ENCODE measurements around the gene TBX5.

Gene TBX5

DNA sequence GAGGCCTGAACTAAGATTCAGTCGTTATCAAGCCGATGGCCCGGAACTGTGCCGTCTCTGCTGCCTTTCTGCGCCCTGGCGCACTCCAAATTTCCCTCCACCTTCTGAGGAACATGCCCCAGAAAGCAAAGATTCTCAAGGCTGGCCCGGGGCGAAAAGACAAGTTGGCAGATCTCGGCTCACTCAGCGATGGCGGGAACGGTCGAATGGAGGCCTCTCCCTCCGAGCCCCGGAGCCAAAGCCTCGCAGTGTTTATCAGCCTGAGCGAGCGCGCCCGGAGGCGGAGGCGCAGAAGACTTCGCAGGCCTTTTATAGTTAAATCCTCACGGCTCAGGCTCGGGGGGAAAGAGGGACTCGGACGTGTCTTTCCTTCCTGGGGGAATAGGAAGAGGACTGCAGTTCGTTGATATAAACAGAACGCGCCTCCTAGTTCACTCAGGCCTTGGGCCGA lies 5.6 kb downstream of the TBX5 start:
- no peaks in the 10 kb centered on the region for H3K9me3 ChIP-seq (ENCODE audit: low read depth, low read length)
- no peak overlapping the region for H3K27ac ChIP-seq
- no peak overlapping the region for H3K9ac ChIP-seq (ENCODE audit: insufficient read length)
- TF ChIP-seq FOXP2 (optimal IDR thresholded peaks at IDR 0.05; ENCODE audit: control extremely low read depth, extremely low read length, insufficient read depth) (no peak), EZH2 (IDR thresholded peaks at IDR 0.05) (no peak), POLR2AphosphoS5 (IDR thresholded peaks at IDR 0.05; ENCODE audit: borderline replicate concordance, low read depth, low read length) (no peak)
- H3K4me3 ChIP-seq = no peak overlapping the region
- H3K36me3 ChIP-seq (ENCODE audit: insufficient read depth, low read length) = no peaks in the 10 kb centered on the region
- DNase-seq (ENCODE audit: low read depth, low spot score) = no peak

DNA sequence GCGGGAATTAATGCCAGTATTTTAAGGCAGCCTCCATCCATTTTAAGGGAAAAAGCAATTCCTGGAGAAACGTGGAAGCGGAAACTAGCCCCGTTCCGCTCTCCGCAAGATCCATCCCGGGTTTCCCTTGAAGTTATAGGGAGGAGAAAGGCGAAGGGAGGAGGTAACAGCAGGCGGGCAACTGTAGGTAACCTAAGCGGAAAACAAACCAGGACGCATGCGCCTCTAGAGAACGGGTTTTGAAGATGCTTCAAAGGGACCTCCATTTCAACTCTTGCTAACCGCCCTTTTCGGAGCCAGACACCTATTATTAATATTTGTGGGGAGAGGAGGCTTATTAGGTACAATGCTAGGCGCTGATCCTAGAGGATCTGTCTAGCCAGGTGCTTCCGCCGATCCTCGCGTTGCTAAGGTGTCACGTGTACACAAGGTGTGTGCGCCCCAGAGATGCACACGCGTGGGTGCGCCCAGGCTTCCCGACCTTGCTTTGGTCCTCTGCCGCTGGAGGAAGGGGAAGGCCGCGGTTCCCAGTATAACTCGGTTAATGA lies 6.2 kb downstream of the TBX5 start:
- no peak for TF ChIP-seq EZH2 (IDR thresholded peaks at IDR 0.05)
- TF ChIP-seq POLR2AphosphoS5 (IDR thresholded peaks at IDR 0.05; ENCODE audit: borderline replicate concordance, low read depth, low read length) = no peak
- no peak for TF ChIP-seq FOXP2 (optimal IDR thresholded peaks at IDR 0.05; ENCODE audit: control extremely low read depth, extremely low read length, insufficient read depth)

DNA sequence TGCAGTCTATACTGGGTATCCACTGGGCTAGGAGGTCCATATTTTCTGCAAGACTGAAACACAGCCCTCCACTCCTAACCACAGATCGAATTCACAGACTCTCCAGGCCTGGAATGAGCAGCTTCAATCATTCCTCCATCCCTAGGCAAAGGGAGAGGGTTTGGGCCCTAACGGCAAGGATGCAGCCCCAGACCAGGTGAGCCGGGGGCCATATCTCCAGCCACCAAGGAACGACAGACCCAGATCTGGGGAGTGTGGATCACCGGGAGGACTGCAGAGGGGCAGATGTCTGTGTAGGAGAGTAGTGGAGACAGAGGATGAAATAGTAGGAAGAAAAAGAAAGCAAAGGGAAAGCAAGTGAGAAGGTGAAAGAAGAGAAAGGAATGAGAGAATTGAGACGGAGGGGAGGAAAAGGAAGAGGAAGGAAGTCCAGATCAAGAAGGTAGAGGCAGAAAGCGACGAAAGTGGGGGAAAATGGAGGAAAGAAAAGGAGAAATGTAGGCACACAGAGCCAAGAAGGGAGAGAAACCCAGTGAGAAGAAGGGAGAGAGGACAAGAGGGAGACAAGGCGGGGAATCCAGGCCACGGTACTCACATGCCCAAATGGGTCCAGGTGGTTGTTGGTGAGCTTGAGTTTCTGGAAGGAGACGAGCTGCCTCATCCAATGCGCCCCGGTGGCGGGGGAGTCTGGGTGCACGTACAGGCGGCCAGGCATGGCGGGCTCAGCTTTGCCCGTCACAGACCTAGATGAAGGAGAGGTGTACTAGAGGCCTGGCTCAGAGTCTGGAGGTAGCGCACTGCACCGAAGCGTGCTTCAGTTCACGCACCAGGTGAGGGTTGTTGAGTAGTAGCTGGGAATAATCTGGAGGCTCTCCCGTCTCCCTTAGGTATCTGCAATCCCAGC lies 7.7 kb downstream of the TBX5 start:
- Histone ChIP-seq H3K36me3 (ENCODE audit: insufficient read depth, low read length) (no peaks in the 10 kb centered on the region), H3K4me3 (no peak overlapping the region), H3K27ac (no peak overlapping the region), H3K9ac (ENCODE audit: insufficient read length) (no peak overlapping the region), H3K9me3 (ENCODE audit: low read depth, low read length) (no peaks in the 10 kb centered on the region)
- no peak for DNase-seq (ENCODE audit: low read depth, low spot score)
- no peak for TF ChIP-seq POLR2AphosphoS5 (IDR thresholded peaks at IDR 0.05; ENCODE audit: borderline replicate concordance, low read depth, low read length)
- no peak for TF ChIP-seq EZH2 (IDR thresholded peaks at IDR 0.05)
- no peak for TF ChIP-seq FOXP2 (optimal IDR thresholded peaks at IDR 0.05; ENCODE audit: control extremely low read depth, extremely low read length, insufficient read depth)

More for the DNA sequence above, 6.2 kb downstream of the TBX5 start:
- Histone ChIP-seq H3K36me3 (ENCODE audit: insufficient read depth, low read length) (no peaks in the 10 kb centered on the region), H3K27ac (no peak overlapping the region), H3K9ac (ENCODE audit: insufficient read length) (no peak overlapping the region), H3K9me3 (ENCODE audit: low read depth, low read length) (no peaks in the 10 kb centered on the region), H3K4me3 (no peak overlapping the region)
- no peak for DNase-seq (ENCODE audit: low read depth, low spot score)

DNA sequence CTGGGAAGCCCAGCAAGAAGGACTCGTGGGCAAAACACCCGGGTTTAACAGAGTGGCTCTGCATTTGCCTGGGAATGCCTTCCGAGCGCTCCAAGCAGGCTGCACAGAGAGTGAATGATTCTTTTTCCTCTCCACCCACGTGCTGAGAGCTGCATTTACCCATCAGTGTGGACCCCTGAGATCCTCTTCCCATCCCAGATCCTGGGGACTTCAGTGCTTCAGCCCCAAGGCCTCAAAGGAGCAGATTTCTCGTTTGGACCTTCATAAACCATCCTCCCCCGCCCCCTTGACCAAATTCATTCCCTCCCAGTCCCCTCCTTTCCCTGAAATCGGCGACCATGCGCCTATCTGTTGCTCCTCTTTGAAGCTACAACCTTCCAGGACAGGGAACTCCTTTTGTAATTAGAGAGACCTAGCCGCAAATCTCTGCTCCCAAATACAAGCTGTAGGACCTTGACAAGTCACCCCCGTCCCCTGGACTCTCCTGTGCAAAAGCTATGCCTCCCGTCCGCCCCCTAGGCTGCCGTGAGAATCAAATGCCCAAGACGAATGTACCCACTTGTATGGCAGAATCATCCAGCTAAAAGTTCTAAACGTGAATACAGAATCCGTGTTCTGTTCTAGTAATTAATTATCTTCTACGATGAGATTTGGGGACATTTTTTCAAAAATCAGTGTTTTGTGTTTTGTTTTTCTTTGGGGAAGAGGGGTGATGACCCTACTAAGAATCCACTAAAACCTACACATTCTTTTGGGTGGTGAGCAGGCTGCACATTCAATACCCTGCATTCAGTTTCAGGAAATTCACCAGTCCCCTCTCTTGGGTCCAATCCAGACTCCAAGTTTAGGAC lies 8.8 kb downstream of the TBX5 start:
- Histone ChIP-seq H3K36me3 (ENCODE audit: insufficient read depth, low read length) (no peaks in the 10 kb centered on the region), H3K27ac (no peak overlapping the region), H3K9me3 (ENCODE audit: low read depth, low read length) (no peaks in the 10 kb centered on the region), H3K9ac (ENCODE audit: insufficient read length) (no peak overlapping the region), H3K4me3 (no peak overlapping the region)
- DNase-seq (ENCODE audit: low read depth, low spot score) = no peak
- TF ChIP-seq FOXP2 (optimal IDR thresholded peaks at IDR 0.05; ENCODE audit: control extremely low read depth, extremely low read length, insufficient read depth) = no peak
- no peak for TF ChIP-seq EZH2 (IDR thresholded peaks at IDR 0.05)
- TF ChIP-seq POLR2AphosphoS5 (IDR thresholded peaks at IDR 0.05; ENCODE audit: borderline replicate concordance, low read depth, low read length) = no peak

DNA sequence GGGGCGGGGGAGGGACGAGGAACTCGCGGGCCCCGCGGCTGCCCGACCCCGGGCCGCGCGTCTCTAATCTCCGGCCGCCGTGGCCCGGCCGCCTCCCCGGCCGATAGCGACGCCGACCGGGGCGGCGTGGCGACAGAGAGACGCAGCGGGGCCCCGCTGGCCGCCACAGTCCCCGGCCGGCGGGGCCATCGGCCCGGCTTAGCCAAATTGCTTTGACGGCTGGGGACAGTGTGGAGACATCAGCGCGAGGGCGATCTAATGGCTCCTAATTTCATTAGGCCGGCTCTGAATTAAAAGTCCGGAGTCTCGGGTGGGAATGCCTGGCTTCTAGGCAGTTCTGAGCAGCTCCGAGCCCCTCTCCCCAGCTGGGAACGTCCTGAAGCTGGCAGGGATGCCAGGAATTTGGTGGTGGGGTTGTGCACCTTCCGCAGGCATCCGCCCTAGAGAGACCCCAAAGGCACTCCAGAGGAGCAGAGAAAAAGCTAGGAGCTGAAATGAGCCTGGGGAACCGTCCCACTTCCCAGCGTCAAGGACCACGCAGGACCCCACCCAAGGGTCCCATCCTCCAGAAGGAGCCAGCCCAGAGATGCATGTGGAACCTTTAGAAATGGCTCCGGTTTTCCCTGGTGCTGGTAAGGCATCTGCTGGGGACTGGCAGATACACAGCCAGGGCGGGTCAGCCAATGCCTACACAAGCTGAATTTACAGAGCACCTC lies 9.6 kb downstream of the TBX5 start:
- no peaks in the 10 kb centered on the region for H3K36me3 ChIP-seq (ENCODE audit: insufficient read depth, low read length)
- no peaks in the 10 kb centered on the region for H3K9me3 ChIP-seq (ENCODE audit: low read depth, low read length)
- DNase-seq (ENCODE audit: low read depth, low spot score) = no peak
- H3K4me3 ChIP-seq = no peak overlapping the region
- TF ChIP-seq FOXP2 (optimal IDR thresholded peaks at IDR 0.05; ENCODE audit: control extremely low read depth, extremely low read length, insufficient read depth) (no peak), EZH2 (IDR thresholded peaks at IDR 0.05) (no peak), POLR2AphosphoS5 (IDR thresholded peaks at IDR 0.05; ENCODE audit: borderline replicate concordance, low read depth, low read length) (no peak)
- no peak overlapping the region for H3K27ac ChIP-seq
- no peak overlapping the region for H3K9ac ChIP-seq (ENCODE audit: insufficient read length)

DNA sequence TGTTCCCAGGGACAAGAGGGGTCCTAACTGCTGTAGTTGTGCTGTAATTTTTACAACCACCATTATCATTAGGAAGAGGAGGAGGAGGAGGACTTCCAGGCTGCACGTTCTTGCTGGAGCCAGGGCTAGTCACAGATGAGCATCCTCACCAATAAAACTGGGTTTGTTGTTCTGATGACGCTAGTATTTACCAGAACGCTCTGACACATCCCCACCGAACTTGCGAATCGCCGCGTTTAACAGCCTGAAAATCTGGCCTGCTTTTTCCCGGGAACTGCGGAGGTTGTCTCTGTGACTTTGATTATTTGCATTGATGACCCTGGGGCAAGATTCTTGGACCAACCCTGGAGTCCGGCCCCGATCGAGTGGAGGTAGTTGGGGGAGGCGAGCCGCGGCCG lies 10.2 kb downstream of the TBX5 start:
- no peak for DNase-seq (ENCODE audit: low read depth, low spot score)
- no peaks in the 10 kb centered on the region for H3K9me3 ChIP-seq (ENCODE audit: low read depth, low read length)

DNA sequence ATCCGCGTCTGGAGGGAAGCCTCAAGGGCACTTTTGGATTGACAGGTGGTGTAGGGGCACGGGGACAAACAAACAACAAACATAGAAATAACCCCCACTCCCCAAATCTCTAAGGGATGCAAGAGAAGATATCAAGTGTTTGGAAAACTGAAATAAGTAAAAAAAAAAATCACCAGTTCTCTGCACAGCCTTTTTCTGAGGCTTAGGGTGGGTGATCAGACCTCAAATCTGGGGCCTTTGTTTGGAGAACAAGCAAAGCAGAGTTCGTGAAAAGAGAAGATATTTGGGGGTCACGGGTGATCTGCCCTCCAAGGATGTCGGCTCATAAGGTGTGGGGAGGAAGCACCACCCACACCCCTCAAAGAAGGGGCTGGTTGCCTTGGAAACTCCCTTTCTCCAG lies 10.7 kb downstream of the TBX5 start:
- H3K4me3 ChIP-seq = no peak overlapping the region

More for the DNA sequence above, 10.2 kb downstream of the TBX5 start:
- Histone ChIP-seq H3K9ac (ENCODE audit: insufficient read length) (no peak overlapping the region), H3K27ac (no peak overlapping the region), H3K36me3 (ENCODE audit: insufficient read depth, low read length) (no peaks in the 10 kb centered on the region), H3K4me3 (no peak overlapping the region)
- no peak for TF ChIP-seq FOXP2 (optimal IDR thresholded peaks at IDR 0.05; ENCODE audit: control extremely low read depth, extremely low read length, insufficient read depth)
- TF ChIP-seq EZH2 (IDR thresholded peaks at IDR 0.05) = no peak
- TF ChIP-seq POLR2AphosphoS5 (IDR thresholded peaks at IDR 0.05; ENCODE audit: borderline replicate concordance, low read depth, low read length) = no peak

More for the DNA sequence above, 10.7 kb downstream of the TBX5 start:
- H3K9ac ChIP-seq (ENCODE audit: insufficient read length) = no peak overlapping the region
- no peak for TF ChIP-seq POLR2AphosphoS5 (IDR thresholded peaks at IDR 0.05; ENCODE audit: borderline replicate concordance, low read depth, low read length)
- no peak for TF ChIP-seq EZH2 (IDR thresholded peaks at IDR 0.05)
- H3K36me3 ChIP-seq (ENCODE audit: insufficient read depth, low read length) = no peaks in the 10 kb centered on the region
- H3K27ac ChIP-seq = no peak overlapping the region
- no peak for DNase-seq (ENCODE audit: low read depth, low spot score)
- H3K9me3 ChIP-seq (ENCODE audit: low read depth, low read length) = no peaks in the 10 kb centered on the region
